Stimulated activated CD4-positive, alpha-beta T cell treated with anti-CD3 and anti-CD28 coated beads, Interleukin-2, amount 100 ng/mL, for 4 hours (primary cell): Measurements from ENCODE around the gene CPLANE2.
"Not testable (repeated sequence)": the region's sequence is repeated elsewhere in the genome, so short reads cannot be mapped to it uniquely, and the experiment has no call there.

Experiments
- DNase-seq: peaks from one replicate; pipeline ENCODE4 v3.0.0-alpha.2; 2020; ENCODE audit warnings: low read depth

The CPLANE2 gene

GRCh38 chr1:16209132-16209846, 27.7 kb downstream of the CPLANE2 start:
- no peak for DNase-seq

DNA sequence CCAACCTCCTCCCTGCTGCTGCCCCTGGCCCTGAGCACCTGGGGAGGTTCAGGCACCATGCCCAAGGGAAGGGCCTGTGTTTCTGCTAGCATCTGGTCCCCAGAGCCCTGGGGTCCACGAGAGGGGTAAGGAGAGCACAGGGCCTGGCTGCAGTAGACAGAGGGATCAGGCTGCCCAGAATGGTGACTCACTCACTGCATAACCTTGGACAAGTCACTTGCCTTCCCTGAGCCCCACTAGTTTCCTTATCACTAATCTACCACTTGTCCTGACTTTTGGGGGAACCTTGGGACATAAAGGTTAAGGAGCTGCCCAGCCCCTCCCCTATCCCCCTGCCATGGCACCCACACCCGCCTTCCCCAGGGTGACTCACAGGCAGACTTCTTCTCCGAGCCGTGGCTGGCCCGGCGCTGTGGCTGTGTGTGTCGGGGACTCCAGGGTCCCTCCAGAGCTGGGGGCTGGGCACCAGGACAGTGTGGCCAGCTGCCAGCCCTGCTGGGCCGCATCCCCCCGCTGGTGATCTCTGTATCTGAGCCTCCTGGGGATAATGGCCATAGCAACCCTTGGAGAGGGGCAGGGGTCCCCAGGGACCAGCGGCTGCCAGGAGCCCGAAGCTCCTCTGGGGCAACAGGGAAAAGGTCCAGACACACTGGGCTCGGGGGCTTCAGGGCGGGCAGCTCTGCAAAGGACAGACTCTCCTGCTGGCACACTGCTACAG, 28.6 kb downstream of the CPLANE2 start:
- no peak for DNase-seq

DNA sequence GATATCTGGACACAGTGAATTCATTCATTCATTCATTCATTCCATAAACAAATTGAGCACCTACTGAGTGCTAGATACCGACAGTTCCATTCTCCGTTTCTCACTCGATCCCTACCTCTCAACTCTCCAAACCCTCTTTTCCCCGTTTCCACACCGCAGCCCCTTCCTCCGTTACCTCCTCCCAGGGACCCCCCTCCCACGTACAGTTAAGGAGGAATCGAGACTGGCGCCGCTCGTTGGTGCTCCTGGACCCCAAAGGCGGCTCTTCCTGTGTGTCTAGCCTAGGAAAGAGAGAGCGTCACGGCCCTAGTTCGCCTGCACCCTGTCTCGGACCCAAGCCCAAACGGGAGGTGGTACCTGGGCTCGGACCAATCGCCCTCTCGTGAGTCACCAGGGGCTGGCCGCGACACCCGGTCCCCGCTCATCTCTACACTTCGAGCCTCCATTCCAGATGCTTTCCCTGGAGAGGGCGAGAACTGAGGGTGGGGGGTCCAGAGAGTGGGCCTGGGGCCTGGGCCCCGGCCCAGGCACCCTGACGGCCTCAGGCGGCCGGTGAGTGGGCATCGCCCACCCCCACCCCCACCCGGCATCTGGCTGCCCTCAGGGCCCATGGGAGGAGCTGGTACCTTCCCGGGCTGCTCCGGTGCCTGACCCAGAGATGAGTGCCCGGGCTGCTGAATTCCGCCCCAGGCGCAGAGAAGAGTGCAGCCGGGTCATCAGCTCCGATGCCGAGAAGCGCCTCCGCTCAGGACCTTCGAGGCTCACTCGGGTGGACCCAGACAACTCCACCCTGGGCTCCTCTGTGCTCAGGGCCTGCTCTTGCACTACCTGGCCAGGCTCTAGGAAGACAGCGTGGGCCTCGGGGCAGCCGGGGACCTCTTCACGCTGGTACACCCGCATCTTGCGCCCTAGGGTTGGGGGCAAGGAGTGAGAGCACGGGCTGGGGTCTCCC, 29.4 kb downstream of the CPLANE2 start:
- no peak for DNase-seq

- peak; percentile 88 for DNase-seq
Measured at GRCh38 chr1:16206547-16207317, 30.3 kb downstream of the CPLANE2 start.

GRCh38 chr1:16205891-16206546, 31.0 kb downstream of the CPLANE2 start:
- DNase-seq: no peak

- DNase-seq: no peak
Measured at GRCh38 chr1:16205334-16205671, 31.7 kb downstream of the CPLANE2 start.

DNA sequence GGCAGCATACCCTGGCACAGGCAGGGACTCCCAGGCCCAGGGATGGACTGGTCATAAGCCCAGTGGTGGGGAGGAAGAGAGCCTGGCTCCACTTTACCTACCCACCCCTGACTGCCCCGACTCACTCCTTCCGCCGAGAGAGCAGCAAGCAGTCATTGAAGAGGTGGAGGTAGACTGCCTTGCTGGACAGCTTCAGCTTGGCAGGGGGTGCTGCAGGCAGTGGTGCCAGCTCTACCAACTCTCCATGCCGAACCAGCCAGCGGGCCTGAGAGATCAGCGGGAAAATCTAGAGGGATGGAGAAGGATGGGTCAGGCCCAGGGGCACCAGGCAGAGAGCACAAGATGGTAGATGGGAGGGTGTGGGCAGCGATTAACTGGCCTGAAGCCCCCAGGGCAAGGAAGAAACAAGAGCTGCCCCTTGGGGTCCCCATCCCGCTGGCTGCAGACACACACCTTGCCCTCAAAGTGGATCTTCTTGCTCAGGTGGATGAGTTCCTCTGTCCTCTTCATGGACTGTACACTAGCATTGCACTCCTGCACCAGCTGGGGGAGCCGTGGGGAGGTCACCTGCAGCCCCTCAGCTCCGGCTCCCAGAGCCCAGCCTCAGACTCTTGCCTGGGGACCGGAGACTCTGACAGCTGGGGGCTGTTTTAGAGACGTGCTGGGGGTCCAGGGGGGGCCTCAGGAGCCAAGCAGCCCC, 32.2 kb downstream of the CPLANE2 start:
- no peak for DNase-seq

- DNase-seq: no peak
Measured at GRCh38 chr1:16204216-16204615, 32.8 kb downstream of the CPLANE2 start.

- no peak for DNase-seq
Measured at GRCh38 chr1:16203550-16203949, 33.4 kb downstream of the CPLANE2 start.

GRCh38 chr1:16202281-16203210, 34.4 kb downstream of the CPLANE2 start:
- no peak for DNase-seq

- DNase-seq: no peak
Measured at GRCh38 chr1:16199700-16200099, 37.3 kb downstream of the CPLANE2 start.

- DNase-seq: no peak
Measured at GRCh38 chr1:16199157-16199501, 37.9 kb downstream of the CPLANE2 start.

DNA sequence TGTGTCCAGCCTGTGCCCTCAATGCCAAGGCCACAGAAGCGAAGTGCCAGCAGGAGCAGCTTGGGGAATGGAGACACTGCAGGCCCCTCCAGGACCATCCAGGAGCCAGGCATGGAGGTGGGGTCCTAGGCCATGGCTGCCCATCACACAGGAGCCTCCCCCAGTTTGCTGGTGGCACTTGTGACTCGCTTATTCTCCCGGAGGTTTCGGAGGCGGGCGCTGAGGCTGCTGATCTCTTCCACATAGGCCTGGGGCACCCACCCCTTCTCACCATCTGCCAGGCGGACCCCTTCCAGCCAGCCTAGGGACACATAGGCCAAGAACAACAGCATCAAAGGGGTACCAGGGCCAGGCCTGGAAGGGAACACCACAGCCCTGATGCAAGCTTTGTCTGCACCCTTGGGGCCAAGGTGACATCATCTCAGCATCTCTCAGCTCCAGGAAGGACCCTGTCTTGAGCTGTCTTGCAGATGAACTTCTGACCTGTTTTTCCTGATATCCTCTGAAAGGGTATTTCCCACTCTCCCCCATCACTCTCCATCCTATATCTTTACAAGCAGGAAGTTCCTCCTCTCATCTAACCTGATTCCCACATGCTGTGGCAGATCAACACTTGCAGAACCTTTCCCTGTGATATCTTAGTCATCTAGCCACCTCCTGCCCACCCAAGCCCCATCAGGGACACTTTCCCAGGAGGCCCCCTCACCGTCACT, 38.4 kb downstream of the CPLANE2 start:
- DNase-seq: no peak

- DNase-seq: no peak
Measured at GRCh38 chr1:16196874-16197273, 40.1 kb downstream of the CPLANE2 start.

- DNase-seq: not testable (repeated sequence)
Measured at GRCh38 chr1:16196139-16196538, 40.8 kb downstream of the CPLANE2 start.

DNA sequence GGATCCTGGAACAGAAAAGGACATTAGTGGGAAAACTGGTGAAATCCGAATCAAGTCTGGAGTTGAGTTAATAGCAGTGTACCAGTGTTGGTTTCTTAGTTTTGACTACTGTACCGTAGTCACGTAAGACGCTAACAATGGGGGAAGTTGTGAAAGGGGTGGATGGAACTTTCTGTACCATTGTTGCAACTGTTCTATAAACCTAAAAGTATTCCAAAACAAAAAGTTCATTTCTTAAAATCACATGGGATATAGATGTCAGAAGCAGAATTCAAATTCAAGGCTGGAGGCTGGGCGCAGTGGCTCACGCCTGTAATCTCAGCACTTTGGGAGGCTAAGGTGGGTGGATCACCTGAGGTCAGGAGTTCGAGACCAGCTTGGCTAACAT, 41.5 kb downstream of the CPLANE2 start:
- no peak for DNase-seq

- DNase-seq: no peak
Measured at GRCh38 chr1:16191916-16192546, 45.0 kb downstream of the CPLANE2 start.

DNA sequence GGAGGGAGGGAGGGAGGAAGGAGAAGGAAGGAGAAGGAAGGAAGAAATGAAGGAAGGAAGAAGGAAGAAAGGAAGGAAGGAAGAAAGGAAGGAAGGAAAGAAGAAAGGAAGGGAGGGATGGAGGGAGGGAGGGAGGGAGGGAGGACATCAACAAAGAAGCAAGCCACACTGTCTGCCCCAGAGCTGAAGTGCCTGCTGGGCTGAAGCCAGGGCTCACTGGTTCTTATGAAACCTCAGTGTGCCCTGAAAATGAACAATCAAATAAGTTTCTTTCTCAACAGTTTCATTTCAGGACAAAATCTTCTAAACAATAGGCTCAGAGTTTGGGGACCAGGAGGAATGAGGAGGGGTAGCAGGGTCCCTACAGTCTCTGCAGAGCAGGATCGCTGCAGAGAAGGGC, 45.7 kb downstream of the CPLANE2 start:
- DNase-seq: no peak
